PC-9 (cell line): ENCODE data around the gene ELP4.
"Not testable (repeated sequence)": the region's sequence is repeated elsewhere in the genome, so short reads cannot be mapped to it uniquely, and the experiment has no call there.

ENCODE experiments used
- CTCF ChIP-seq: fragments of 200-600 bp; sonication (generic); conservative IDR thresholded peaks from 2 replicates; pipeline ENCODE4 v1.6.1; 2017; ENCODE audit warnings: mixed run types, antibody characterized with exemption, mild to moderate bottlenecking, moderate library complexity
- EZH2 ChIP-seq: fragments of 200-600 bp; sonication (generic); IDR thresholded peaks from 2 replicates; pipeline ENCODE4 v1.8.0; 2017; ENCODE audit warnings: antibody characterized with exemption, low read depth

GRCh38 chr11:31575764-31576163 lies 66.2 kb downstream of the ELP4 start:
- TF ChIP-seq CTCF, EZH2: not testable (repeated sequence)
